Thoracic aorta (tissue), 2 donors: ENCODE results near the gene USP15. TPM values are rescaled to one million over a fixed set of nuclear protein-coding genes. Genes with fewer than 3 reads are reported as not detected.

Experiments
- ATAC-seq: fragments of 150-250 bp; one replicate; pipeline ENCODE4 v1.8.0; 2017; ENCODE audit warnings: low read depth; ENCODE audit not compliant: insufficient number of reproducible peaks, low FRiP score
- DNase-seq: peaks from one replicate; pipeline ENCODE4 v3.0.0-alpha.2; 2020; ENCODE audit warnings: low spot score
- H3K27ac ChIP-seq, 2 donors: fragments of 200-600 bp; sonication (generic); 1 replicate in 1 of 2; 2 replicates in 1 of 2; pipeline ENCODE4 v1.5.1; 2016; ENCODE audit warnings: mild to moderate bottlenecking in 2 of 2, moderate library complexity in 2 of 2
- H3K27me3 ChIP-seq: fragments of 200-600 bp; sonication (generic); replicated peaks from 2 replicates; pipeline ENCODE4 v1.6.0; 2016; ENCODE audit warnings: mild to moderate bottlenecking; ENCODE audit not compliant: insufficient read depth
- H3K36me3 ChIP-seq: fragments of 200-600 bp; sonication (generic); one replicate; pipeline ENCODE4 v1.5.1; 2016
- H3K4me1 ChIP-seq, 2 donors: fragments of 200-600 bp; sonication (generic); 1 replicate in 1 of 2; 2 replicates in 1 of 2; pipeline versions ENCODE4 v1.5.1 to v1.6.0; 2016; ENCODE audit warnings: low read depth in 2 of 2, mild to moderate bottlenecking in 1 of 2; ENCODE audit not compliant: control insufficient read depth in 1 of 2
- H3K4me3 ChIP-seq: fragments of 200-600 bp; sonication (generic); 2 replicates; pipeline ENCODE4 v1.5.1; 2016; ENCODE audit warnings: mild to moderate bottlenecking
- H3K9me3 ChIP-seq: fragments of 200-600 bp; sonication (generic); 2 replicates; pipeline ENCODE4 v1.5.1; 2016
- CTCF ChIP-seq: fragments of 200-600 bp; sonication (generic); IDR thresholded peaks from one replicate; pipeline ENCODE4 v1.5.1; 2019; ENCODE audit warnings: antibody characterized with exemption
- total RNA-seq, 2 donors: library from RNA; depleted of rRNA; stranded (reverse); fragments of >200 nt; gene quantifications; one replicate each; pipeline versions ENCODE4 v1.1.0 to v1.2.3, GENCODE V29; 2016

USP15 gene
- total RNA-seq, 2 donors from 2014 or later, result 39.5 to 128 TPM

GRCh38 chr12:62217466-62218194 is 42.6 kb upstream of the USP15 start:
- ATAC-seq (no peak), DNase-seq (no peak)
- Histone ChIP-seq H3K4me3 (no peak overlapping the region), H3K36me3 (no peaks in the 10 kb centered on the region), H3K27ac (no peak overlapping the region), H3K9me3 (no peaks in the 10 kb centered on the region), H3K27me3 (no peaks in the 10 kb centered on the region), H3K4me1 (no peaks in the 10 kb centered on the region)
- TF ChIP-seq CTCF, result no peak

DNA sequence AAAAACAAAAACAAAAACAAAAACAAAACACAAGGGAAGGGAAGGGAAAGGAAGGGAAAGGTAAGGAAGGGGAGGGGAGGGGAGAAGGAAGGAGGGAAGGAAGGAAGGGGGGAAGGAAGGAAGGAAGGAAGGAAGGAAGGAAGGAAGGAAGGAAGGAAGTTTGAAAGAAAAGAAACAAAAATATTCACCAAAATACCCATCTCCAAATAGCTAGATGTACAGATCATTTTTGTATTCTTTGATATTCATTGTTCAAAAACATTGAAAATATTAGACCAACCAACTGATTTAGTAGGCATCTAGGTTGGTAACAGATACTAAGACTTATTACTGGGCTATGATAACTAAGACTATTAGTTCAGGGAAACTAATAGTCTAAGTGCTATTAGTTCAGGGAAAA is 39.1 kb upstream of the USP15 start:
- no peaks in the 10 kb centered on the region for H3K27me3 ChIP-seq
- TF ChIP-seq CTCF, result no peak
- no peak for ATAC-seq
- no peaks in the 10 kb centered on the region for H3K4me1 ChIP-seq
- H3K9me3 ChIP-seq, result no peaks in the 10 kb centered on the region
- H3K27ac ChIP-seq, result no peak overlapping the region
- H3K4me3 ChIP-seq, result no peak overlapping the region
- no peak for DNase-seq
- no peaks in the 10 kb centered on the region for H3K36me3 ChIP-seq

GRCh38 chr12:62224601-62225000 is 35.6 kb upstream of the USP15 start:
- no peak overlapping the region for H3K4me3 ChIP-seq
- no peaks in the 10 kb centered on the region for H3K27me3 ChIP-seq
- no peaks in the 10 kb centered on the region for H3K9me3 ChIP-seq
- TF ChIP-seq CTCF, result no peak
- ATAC-seq (no peak), DNase-seq (no peak)
- H3K36me3 ChIP-seq, result no peaks in the 10 kb centered on the region
- no peak overlapping the region for H3K27ac ChIP-seq
- H3K4me1 ChIP-seq, result no peaks in the 10 kb centered on the region

GRCh38 chr12:62227091-62227490 is 33.1 kb upstream of the USP15 start:
- Histone ChIP-seq H3K27ac (no peak overlapping the region), H3K4me3 (no peak overlapping the region), H3K9me3 (no peaks in the 10 kb centered on the region), H3K4me1 (no peaks in the 10 kb centered on the region), H3K36me3 (no peaks in the 10 kb centered on the region), H3K27me3 (no peaks in the 10 kb centered on the region)
- ATAC-seq (no peak), DNase-seq (no peak)
- no peak for TF ChIP-seq CTCF

GRCh38 chr12:62230652-62231051 is 29.6 kb upstream of the USP15 start:
- H3K4me1 ChIP-seq, result no peaks in the 10 kb centered on the region
- H3K9me3 ChIP-seq, result no peaks in the 10 kb centered on the region
- DNase-seq (no peak), ATAC-seq (no peak)
- no peak overlapping the region for H3K4me3 ChIP-seq
- TF ChIP-seq CTCF, result no peak
- H3K36me3 ChIP-seq, result no peaks in the 10 kb centered on the region
- no peaks in the 10 kb centered on the region for H3K27me3 ChIP-seq
- no peak overlapping the region for H3K27ac ChIP-seq
